GM19468 (cell line): ENCODE measurements around the gene PGLYRP2.
"Not testable (repeated sequence)": the region's sequence is repeated elsewhere in the genome, so short reads cannot be mapped to it uniquely, and the experiment has no call there.

Experiments
- ATAC-seq: cut with Tn5 transposase; IDR thresholded peaks from one replicate; pipeline ENCODE4 v1.9.1; 2021; ENCODE audit warnings: mild to moderate bottlenecking, moderate library complexity, moderate number of reproducible peaks; ENCODE audit not compliant: unreplicated experiment; ENCODE audit errors: extremely low read depth

Gene PGLYRP2

DNA sequence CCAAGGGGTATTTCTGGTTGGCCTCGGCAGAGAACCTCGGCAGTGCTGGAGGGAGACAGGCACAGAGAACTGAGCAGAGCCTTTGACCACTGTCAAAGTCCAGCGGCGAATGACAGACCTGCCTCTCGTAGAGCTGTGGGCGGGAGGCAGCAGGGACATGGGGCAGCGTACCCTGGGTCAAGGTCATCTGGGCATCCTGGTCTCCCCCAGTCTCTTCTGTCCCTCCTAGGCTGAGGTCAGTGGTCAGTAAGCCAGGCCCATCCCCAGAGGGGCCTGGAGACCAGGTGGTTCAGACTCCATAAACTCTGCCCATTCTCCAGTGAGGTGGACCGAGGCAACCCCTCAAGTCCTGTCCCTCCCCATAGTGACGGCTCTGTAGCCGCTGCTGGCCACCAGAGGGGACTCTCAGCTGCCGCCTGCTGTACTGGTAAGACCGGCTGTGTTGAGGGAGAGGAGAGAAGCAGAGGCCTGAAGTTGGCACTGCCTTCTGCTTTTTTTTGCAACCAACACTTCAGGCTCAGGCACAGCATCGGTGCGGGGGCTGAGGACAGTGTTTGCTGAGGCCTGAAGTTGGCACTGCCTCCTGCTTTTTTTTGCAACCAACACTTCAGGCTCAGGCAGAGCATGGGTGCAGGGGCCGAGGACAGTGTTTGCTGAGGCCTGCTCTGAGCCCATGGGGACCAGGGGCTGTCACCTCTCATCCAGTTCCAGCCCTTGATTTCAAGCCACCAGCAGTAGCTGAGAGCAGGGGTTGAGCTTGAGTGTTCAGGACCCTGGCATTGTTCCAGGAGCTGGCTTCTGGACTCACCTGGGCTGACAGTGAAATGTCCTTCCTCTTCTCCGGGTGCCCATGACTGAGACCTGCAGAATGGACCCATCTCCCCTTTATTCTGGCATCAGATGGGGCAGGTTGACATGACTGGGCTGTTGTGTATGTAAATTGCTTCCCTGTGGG lies at the start of gene PGLYRP2:
TSS of gene PGLYRP2 (minus strand) at position 111 of the 955 bp plus-strand sequence. CDS start 130 bp downstream, outside the sequence.
- no peak for ATAC-seq

DNA sequence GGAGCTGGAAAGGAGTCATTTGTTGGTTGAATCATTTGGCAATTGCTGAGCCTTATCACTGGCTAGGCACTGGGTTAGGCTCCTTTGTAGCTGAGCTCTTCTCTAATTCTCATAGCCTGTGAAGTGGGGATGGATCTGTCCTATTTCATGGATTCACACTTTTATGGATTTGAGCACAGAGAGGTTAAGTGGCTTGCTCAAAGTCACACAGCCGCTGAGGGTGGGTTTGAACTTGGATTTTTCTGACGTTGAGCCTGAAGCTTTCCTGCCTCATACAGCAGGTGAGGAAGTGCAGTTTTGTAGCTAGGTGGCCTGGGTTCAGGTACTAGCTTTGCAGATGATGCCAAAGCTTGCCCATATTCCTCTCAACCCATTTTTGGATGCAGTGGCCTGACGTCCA lies 48.4 kb upstream of the PGLYRP2 start:
- ATAC-seq = no peak

GRCh38 chr19:15526408-15526807 lies 47.1 kb upstream of the PGLYRP2 start:
- no peak for ATAC-seq

DNA sequence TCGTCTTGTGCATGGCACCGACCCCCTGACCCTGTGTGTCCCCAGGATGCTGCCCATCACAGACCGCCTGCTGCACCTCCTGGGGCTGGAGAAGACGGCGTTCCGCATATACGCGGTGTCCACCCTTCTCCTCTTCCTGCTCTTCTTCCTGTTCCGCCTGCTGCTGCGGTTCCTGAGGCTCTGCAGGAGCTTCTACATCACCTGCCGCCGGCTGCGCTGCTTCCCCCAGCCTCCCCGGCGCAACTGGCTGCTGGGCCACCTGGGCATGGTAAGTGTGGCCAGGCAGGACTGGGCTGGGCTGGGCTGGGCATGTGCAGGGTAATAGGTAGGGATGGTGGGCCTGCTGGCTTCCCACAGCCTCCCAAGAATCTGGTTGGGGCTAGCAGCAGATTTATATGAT lies 46.0 kb upstream of the PGLYRP2 start:
- no peak for ATAC-seq

DNA sequence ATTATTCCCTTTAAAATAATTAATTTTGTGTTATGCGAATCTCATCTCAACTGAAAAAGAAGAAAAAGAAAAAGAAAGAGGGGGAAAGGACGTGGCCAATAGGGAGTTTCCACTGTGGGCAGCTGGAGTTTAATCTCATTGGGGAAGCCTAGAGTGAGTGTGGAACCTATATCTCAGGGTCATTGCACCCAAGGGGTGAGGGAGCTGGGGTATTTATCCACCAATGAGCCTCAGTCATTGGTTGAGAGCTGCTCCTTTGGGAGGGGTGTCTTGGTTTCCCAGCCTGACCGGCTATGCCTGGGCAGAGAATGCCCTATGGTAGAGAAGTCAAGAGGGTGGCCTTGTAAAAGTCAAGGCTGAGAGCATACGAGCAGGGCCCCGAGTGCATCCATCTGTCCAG lies 45.5 kb upstream of the PGLYRP2 start:
- ATAC-seq = no peak

DNA sequence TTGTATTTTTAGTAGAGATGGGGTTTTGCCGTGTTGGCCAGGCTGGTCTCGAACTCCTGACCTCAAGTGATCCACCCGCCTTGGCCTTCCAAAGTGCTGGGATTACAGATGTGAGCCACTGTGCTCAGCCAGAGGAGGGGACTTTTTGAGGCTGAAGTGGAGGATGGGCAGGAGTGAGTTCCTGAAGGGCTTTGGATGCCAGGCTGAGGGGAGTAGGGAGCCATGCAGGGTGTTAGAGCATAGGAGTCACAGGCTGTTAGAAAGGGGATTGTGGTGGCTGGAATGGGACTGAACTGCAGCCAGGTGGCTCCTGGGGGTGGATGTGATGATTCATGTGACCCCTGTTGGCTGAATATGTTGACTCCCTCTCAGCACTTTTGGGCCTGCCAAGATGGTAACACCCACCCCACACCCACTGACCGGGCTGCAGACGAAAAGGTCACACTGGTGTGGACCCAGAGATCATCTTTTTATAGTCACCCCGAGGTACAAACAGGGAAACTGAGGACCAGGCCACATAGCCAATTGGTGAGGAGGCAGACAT lies 40.2 kb upstream of the PGLYRP2 start:
- no peak for ATAC-seq

DNA sequence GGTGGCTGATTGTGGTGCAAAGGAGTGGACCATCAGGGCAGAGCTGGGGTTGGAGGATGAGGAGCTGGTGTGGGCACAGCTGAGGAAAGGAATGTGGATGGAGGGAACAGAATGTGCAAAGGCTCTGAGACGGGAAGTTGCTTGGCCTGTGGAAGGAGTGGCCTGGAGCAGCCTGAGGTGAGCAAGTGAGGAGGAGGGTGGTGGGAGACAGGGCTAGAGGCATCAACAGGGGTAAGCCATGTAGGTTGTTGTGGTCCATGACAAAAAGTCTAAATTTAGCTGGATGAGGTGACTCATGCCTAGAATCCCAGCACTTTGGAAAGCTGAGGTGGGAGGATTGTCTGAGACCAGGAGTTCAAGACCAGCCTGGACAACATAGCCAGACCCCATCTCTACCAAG lies 38.5 kb upstream of the PGLYRP2 start:
- no peak for ATAC-seq

DNA sequence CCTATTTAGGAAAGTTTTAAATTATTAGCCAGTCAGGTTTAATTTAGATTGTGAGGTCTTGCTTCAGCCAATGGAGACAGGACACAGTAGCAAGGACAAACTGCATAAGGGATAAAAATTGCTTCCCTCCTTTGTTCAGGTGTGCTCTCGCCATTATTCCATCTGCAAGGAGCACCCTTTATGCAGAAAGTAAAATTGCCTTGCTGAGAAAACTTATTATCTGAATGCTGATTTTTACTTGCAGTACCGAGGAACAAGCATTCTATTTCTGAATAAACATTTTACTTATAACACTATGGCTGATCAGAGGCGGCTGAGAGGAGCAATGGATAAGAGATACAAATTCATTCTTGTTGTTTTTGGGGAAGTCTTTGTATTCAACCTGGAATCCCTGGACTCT lies 37.1 kb upstream of the PGLYRP2 start:
- no peak for ATAC-seq

GRCh38 chr19:15515227-15515625 lies 35.9 kb upstream of the PGLYRP2 start:
- not testable (repeated sequence) for ATAC-seq

GRCh38 chr19:15511671-15512424 lies 32.5 kb upstream of the PGLYRP2 start:
- ATAC-seq = no peak

DNA sequence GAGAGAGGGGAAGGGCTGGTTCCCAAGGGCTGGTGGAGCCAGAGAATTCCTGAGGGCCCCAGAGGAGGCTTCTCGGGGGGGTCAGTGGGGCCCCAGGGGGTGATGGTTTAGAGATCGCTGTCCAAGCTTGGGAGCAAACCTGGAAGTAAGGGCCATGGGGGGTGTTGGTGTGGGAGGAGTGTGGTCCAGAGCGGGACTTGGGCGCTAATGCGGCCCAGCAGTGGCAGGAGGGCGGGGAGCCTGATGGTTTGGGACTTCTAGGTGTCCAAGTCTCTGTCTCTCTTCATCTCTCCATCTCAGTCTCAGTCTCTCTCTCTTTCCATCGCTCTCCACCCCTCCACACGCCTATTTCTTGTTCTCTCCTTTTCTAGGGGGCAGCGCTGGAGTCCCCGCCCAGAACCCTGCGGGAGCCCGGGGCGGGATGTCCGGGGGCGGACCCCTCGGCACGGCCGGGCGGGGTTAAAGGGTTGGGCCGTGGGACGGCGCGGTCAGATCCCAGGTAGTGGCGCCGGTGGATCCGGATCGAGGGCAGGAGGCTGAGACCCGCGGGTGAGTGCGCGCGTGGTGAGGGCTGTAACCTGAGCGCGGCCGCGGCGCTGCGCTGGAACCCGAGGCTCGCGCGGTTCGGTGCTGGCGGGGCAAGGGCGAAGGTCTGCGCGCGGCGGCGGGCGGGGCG lies 28.9 kb upstream of the PGLYRP2 start, which contains the start of gene CYP4F22:
TSS of gene CYP4F22 (plus strand) at position 491 of the 676 bp plus-strand sequence. CDS start 16,812 bp downstream, outside the sequence.
- no peak for ATAC-seq

- no peak for ATAC-seq
These were observed 28.1 kb upstream of the PGLYRP2 start for GRCh38 chr19:15507068-15508034.

- ATAC-seq = no peak
These were observed 26.8 kb upstream of the PGLYRP2 start for GRCh38 chr19:15506074-15506571.

GRCh38 chr19:15502264-15502663 lies 23.0 kb upstream of the PGLYRP2 start:
- ATAC-seq = no peak

- ATAC-seq = no peak
These were observed 22.3 kb upstream of the PGLYRP2 start for GRCh38 chr19:15501596-15501995.

DNA sequence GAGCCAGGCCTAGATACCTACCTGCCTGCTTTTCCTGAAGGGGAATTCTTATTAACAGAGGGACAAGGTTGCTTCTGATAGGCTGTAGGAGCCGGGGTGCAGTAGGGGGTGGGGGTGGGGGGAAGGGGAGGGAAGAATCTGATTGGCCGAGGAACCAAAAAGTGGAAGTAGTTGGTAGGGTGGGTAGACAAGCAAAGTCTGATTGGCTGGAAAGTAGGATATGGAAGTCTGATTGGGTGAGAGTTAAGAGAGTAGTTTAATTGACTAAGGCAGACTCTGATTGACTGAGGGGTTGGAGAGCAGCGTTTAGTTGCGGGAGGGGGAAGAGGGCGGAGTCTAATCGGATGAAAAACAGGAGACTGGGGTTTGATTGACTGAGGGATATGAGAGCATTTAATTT lies 19.6 kb upstream of the PGLYRP2 start:
- no peak for ATAC-seq

DNA sequence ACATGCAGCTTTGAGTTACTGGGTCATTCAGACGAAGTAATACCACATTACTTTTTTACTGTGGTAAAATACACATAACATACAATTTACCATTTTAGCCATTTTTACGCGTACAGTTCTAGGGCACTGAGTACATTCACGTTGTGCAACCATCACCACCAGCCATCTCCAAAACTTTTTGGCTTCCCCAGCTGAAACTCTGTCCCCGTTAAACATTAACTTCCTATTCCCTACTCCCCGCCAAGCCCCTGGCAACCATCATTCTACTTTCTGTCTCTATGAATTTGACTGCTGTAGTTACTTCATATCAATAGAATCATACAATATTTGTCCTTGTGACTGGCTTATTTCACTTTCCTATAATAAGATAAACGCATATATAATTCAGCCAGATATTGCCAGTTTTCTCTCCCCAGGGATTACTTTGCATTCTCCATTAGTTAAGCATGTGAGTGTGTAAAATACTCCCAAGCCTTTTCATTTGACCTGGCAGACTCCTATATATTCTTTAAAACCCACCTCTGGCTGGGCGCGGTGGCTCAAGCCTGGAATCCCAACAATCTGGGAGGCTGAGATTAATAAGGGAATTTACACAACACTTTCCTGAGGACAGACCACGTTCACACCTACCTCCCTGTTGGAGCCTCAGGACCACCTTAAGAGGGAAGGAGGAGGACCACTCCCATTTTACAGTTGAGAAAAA lies 19.0 kb upstream of the PGLYRP2 start:
- no peak for ATAC-seq

DNA sequence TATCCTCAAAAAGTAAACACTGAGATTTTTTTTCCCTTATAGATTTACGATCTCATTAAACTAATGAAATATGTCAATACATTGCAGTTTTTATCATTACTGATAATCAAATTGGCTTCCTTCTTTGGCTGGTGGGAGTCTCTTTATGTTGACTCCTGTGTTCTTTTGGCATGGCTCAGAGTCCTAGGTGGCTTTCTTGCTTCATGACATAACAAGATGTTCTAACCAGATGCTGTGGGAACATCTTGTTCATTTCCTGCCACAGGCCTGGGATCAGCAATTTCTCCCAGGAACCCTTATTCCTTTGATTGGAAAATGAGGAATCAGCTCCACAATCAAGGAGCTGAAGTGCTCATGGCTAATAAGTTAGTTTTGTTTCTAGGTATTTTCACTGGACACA lies 15.8 kb upstream of the PGLYRP2 start:
- no peak for ATAC-seq
